ENCODE measurements around the gene RICTOR.

DNA sequence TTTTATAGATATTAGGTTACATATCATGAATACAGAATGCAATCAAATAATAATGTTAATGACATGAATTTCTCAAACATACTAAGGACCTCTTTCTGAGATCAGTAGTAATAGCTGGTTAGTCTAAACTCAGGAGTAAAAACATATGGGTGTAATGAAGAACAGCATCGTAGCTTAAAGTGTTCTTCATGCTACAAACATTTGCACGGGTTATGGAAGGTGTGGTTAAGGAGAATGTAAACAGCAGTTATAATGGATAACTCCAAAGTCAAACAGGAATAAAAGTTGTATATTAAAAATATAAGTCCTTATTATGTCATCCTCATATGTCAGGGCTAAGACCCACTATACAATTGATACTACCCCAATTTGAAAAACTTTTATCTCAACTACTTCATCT, 112.5 kb downstream of the RICTOR start:
- TF ChIP-seq, protein P1, sequence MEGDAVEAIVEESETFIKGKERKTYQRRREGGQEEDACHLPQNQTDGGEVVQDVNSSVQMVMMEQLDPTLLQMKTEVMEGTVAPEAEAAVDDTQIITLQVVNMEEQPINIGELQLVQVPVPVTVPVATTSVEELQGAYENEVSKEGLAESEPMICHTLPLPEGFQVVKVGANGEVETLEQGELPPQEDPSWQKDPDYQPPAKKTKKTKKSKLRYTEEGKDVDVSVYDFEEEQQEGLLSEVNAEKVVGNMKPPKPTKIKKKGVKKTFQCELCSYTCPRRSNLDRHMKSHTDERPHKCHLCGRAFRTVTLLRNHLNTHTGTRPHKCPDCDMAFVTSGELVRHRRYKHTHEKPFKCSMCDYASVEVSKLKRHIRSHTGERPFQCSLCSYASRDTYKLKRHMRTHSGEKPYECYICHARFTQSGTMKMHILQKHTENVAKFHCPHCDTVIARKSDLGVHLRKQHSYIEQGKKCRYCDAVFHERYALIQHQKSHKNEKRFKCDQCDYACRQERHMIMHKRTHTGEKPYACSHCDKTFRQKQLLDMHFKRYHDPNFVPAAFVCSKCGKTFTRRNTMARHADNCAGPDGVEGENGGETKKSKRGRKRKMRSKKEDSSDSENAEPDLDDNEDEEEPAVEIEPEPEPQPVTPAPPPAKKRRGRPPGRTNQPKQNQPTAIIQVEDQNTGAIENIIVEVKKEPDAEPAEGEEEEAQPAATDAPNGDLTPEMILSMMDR (IDR thresholded peaks at IDR 0.05): no peak
- TF ChIP-seq, protein P2, sequence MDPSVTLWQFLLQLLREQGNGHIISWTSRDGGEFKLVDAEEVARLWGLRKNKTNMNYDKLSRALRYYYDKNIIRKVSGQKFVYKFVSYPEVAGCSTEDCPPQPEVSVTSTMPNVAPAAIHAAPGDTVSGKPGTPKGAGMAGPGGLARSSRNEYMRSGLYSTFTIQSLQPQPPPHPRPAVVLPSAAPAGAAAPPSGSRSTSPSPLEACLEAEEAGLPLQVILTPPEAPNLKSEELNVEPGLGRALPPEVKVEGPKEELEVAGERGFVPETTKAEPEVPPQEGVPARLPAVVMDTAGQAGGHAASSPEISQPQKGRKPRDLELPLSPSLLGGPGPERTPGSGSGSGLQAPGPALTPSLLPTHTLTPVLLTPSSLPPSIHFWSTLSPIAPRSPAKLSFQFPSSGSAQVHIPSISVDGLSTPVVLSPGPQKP (IDR thresholded peaks at IDR 0.05; ENCODE audit: low read depth, low read length): no peak
- TF ChIP-seq RCOR1 (IDR thresholded peaks at IDR 0.05; ENCODE audit: low read depth, low read length): no peak
- no peak for TF ChIP-seq POLR2AphosphoS2 (conservative IDR thresholded peaks at IDR 0.05; ENCODE audit: low read length)
- TF ChIP-seq RFX5 (IDR thresholded peaks at IDR 0.05): no peak
- no peak for TF ChIP-seq MAFK (IDR thresholded peaks at IDR 0.05; ENCODE audit: partially characterized antibody)
- no peak for TF ChIP-seq POLR2A (IDR thresholded peaks at IDR 0.05; ENCODE audit: low read length)
- TF ChIP-seq PHF8 (IDR thresholded peaks at IDR 0.05; ENCODE audit: borderline replicate concordance, low read depth): no peak
- TF ChIP-seq SMC3 (IDR thresholded peaks at IDR 0.05): no peak
- no peak for TF ChIP-seq RARB (CRISPR knock-in tag; IDR thresholded peaks at IDR 0.05)
- TF ChIP-seq ESRRA (IDR thresholded peaks at IDR 0.05; ENCODE audit: borderline replicate concordance, low read length): no peak
- no peak for TF ChIP-seq CHD4 (IDR thresholded peaks at IDR 0.05; ENCODE audit: borderline replicate concordance)
- no peak for TF ChIP-seq USF2 (IDR thresholded peaks at IDR 0.05)
